ENCODE measurements around the gene C9orf43.

The C9orf43 gene

GRCh38 chr9:113468716-113469448, 58.3 kb downstream of the C9orf43 start:
- no peak for DNase-seq (ENCODE audit: low read depth in 3 of 3)

GRCh38 chr9:113471143-113471542, 60.6 kb downstream of the C9orf43 start:
- no peak for DNase-seq (ENCODE audit: low read depth in 3 of 3)

DNA sequence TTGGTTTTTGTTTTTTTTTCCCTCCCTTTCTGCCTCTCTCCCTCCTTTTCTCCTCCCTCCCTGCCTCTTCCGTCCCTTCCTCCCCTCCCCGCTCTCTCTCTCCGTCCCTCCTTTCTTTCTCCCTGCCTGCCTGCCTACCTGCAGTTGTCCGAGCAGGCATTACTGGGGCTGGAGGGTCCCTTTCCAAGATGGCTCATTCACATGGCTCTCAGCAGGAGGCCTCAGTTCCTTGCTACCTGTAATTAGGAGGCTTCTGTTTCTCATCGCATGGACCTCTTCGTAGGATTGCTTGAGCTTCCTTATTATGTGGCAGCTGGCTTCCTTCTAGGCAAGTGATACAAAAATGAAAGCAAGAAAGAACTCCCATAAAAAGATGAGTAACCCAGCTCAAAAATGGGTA, 61.0 kb downstream of the C9orf43 start:
- DNase-seq (ENCODE audit: low read depth in 3 of 3), result no peak

- no peak for DNase-seq (ENCODE audit: low read depth in 3 of 3)
These were observed 61.7 kb downstream of the C9orf43 start for GRCh38 chr9:113472199-113472598.

GRCh38 chr9:113474360-113475028, 63.9 kb downstream of the C9orf43 start:
- no peak for DNase-seq (ENCODE audit: low read depth in 3 of 3)

DNA sequence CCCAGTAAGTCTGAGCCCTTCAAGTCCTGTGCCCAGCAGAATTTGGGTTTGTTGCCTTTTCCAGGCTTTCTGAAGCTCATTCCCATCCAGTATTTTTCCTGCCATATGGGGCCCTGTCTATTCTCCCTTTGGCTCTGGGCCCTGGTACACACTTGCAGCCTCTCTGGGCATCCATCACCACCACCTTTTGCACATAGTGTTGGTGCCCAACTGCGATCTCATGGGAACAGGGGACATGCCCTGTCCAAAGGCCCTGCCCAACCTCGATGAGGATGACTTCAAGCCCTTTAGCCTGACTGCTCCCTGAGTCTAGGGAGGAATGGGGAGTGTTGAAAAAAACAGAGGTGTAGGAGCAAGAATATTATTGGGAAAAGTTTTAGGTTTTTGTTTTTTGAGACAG, 64.5 kb downstream of the C9orf43 start:
- no peak for DNase-seq (ENCODE audit: low read depth in 3 of 3)

- no peak for DNase-seq (ENCODE audit: low read depth in 3 of 3)
These were observed 65.4 kb downstream of the C9orf43 start for GRCh38 chr9:113475992-113476391.

GRCh38 chr9:113476511-113476916, 66.0 kb downstream of the C9orf43 start:
- no peak for DNase-seq (ENCODE audit: low read depth in 3 of 3)

- no peak for DNase-seq (ENCODE audit: low read depth in 3 of 3)
These were observed 66.5 kb downstream of the C9orf43 start for GRCh38 chr9:113477058-113477457.

- no peak for DNase-seq (ENCODE audit: low read depth in 3 of 3)
These were observed 67.1 kb downstream of the C9orf43 start for GRCh38 chr9:113477661-113478060.

GRCh38 chr9:113479174-113479621, 68.7 kb downstream of the C9orf43 start:
- DNase-seq (ENCODE audit: low read depth in 3 of 3), result no peak
